OCI-M1 (cell line): ENCODE measurements around the gene CCP110.

ENCODE experiments used
- DNase-seq: peaks from one replicate; lab custom pipeline; 2025; lab: John Stamatoyannopoulos, UW

The CCP110 gene

GRCh38 chr16:19601083-19601976 lies 77.6 kb downstream of the CCP110 start:
- DNase-seq: peak; percentile 60
